B cell (primary cell): ENCODE results near the gene TBX2. TPM values are rescaled to one million over a fixed set of nuclear protein-coding genes. Genes with fewer than 3 reads are reported as not detected.

Source experiments
- ATAC-seq: fragments of 200-7000 bp; cut with Tn5 transposase; one replicate; pipeline ENCODE4 v1.10.0; 2021; ENCODE audit warnings: low read depth, mild to moderate bottlenecking, moderate number of reproducible peaks, moderate library complexity
- CTCF ChIA-PET: fragments of 350-600 bp; sonication (Branson Sonifier 250); formaldehyde crosslinking; loops from one replicate; lab custom pipeline; 2021; ENCODE audit warnings: antibody characterized with exemption, inconsistent platforms; lab: Charles Lee
- POLR2A ChIA-PET: fragments of 350-600 bp; sonication (Branson Sonifier 250); formaldehyde crosslinking; loops from one replicate; lab custom pipeline; 2021; ENCODE audit warnings: antibody characterized with exemption; lab: Charles Lee
- DNase-seq: peaks from one replicate; pipeline ENCODE4 v3.0.0; 2013
- H2AFZ ChIP-seq: 2 replicates; pipeline ENCODE4 v1.6.1; 2012; ENCODE audit warnings: mild to moderate bottlenecking, low read depth, low read length; ENCODE audit not compliant: insufficient read depth, poor library complexity, severe bottlenecking
- H3K27ac ChIP-seq, 2 donors: 1 replicate in 1 of 2; 2 replicates in 1 of 2; pipeline ENCODE4 v1.5.1; 2012 to 2013; ENCODE audit warnings: low read length in 2 of 2, mild to moderate bottlenecking in 2 of 2, moderate library complexity in 1 of 2
- H3K27me3 ChIP-seq, 4 experiments: fragments of 200-600 bp in 1 of 4; sonication (generic) in 1 of 4; replicated peaks in 1 of 4; 1 replicate in 2 of 4; 2 replicates in 2 of 4; pipeline versions ENCODE4 v1.6.1 to v1.7.0; 2013 to 2016; ENCODE audit warnings: low read length in 3 of 4, mild to moderate bottlenecking in 2 of 4, mixed read lengths in 1 of 4, moderate library complexity in 1 of 4; ENCODE audit not compliant: insufficient read depth in 4 of 4, control insufficient read depth in 3 of 4; ENCODE audit errors: control extremely low read depth in 1 of 4
- H3K36me3 ChIP-seq, 2 experiments: replicated peaks in 1 of 2; 1 replicate in 1 of 2; 2 replicates in 1 of 2; pipeline versions ENCODE4 v1.6.1 to v1.7.1; 2013; ENCODE audit warnings: low read length in 1 of 2; ENCODE audit not compliant: insufficient read depth in 2 of 2, control insufficient read depth in 1 of 2; ENCODE audit errors: control extremely low read depth in 1 of 2, extremely low read depth in 1 of 2
- H3K4me1 ChIP-seq, 2 donors: fragments of 200-600 bp in 1 of 2; sonication (generic) in 1 of 2; 1 replicate in 1 of 2; 2 replicates in 1 of 2; pipeline versions ENCODE4 v1.5.1 to v1.6.1; 2013 to 2017; ENCODE audit warnings: low read length in 2 of 2; ENCODE audit not compliant: control insufficient read depth in 2 of 2, insufficient read depth in 2 of 2
- H3K4me2 ChIP-seq: replicated peaks from 2 replicates; pipeline ENCODE3; 2012; ENCODE audit warnings: mild to moderate bottlenecking, low read depth, low read length; ENCODE audit not compliant: poor library complexity, severe bottlenecking
- H3K4me3 ChIP-seq, 5 experiments: fragments of 200-600 bp in 1 of 5; sonication (generic) in 1 of 5; 1 replicate in 3 of 5; 2 replicates in 2 of 5; pipeline versions ENCODE4 v1.5.1 to v1.7.0; 2011 to 2016; ENCODE audit warnings: low read length in 4 of 5, mild to moderate bottlenecking in 4 of 5, low read depth in 2 of 5, control low read depth in 1 of 5, moderate library complexity in 1 of 5; ENCODE audit not compliant: insufficient read depth in 1 of 5; ENCODE audit errors: control extremely low read depth in 1 of 5, extremely low read depth in 1 of 5
- H3K79me2 ChIP-seq: fragments of 200-600 bp; sonication (generic); one replicate; pipeline ENCODE4 v1.6.0; 2016; ENCODE audit warnings: low read length; ENCODE audit not compliant: control insufficient read depth, insufficient read depth
- H3K9ac ChIP-seq: fragments of 200-600 bp; sonication (generic); 2 replicates; pipeline ENCODE4 v1.6.1; 2017; ENCODE audit warnings: mild to moderate bottlenecking, low read length, moderate library complexity
- H3K9me3 ChIP-seq, 3 donors: one replicate each; pipeline versions ENCODE4 v1.6.1 to v1.7.1; 2013; ENCODE audit warnings: low read length in 2 of 3; ENCODE audit not compliant: control insufficient read depth in 2 of 3, insufficient read depth in 1 of 3; ENCODE audit errors: control extremely low read depth in 1 of 3
- H4K20me1 ChIP-seq: 2 replicates; pipeline ENCODE4 v1.6.0; 2012; ENCODE audit warnings: mild to moderate bottlenecking, low read length; ENCODE audit not compliant: insufficient read depth, control insufficient read depth, poor library complexity, severe bottlenecking
- H3K27ac Mint-ChIP-seq: one replicate; pipeline ENCODE4 v1.8.0; 2021; ENCODE audit warnings: mixed read lengths
- H3K27me3 Mint-ChIP-seq: one replicate; pipeline ENCODE4 v1.8.0; 2021; ENCODE audit warnings: mixed read lengths
- H3K4me1 Mint-ChIP-seq: one replicate; pipeline ENCODE4 v1.8.0; 2021; ENCODE audit warnings: mixed read lengths
- H3K4me3 Mint-ChIP-seq: one replicate; pipeline ENCODE4 v1.8.0; 2021; ENCODE audit warnings: mixed read lengths
- H3K9me3 Mint-ChIP-seq: one replicate; pipeline ENCODE4 v1.8.0; 2022; ENCODE audit warnings: mixed read lengths; ENCODE audit not compliant: insufficient read depth
- EZH2 ChIP-seq: IDR thresholded peaks from 2 replicates; pipeline ENCODE4 v1.6.1; 2012; ENCODE audit warnings: borderline replicate concordance, low read depth, mild to moderate bottlenecking, moderate library complexity, low read length; ENCODE audit not compliant: insufficient read depth, poor library complexity, severe bottlenecking
- WGBS: methylation state at CpG from one replicate; pipeline ENCODE4 v1.1.5; 2013; ENCODE audit warnings: missing lambda C conversion rate; ENCODE audit not compliant: insufficient coverage; 5-methylcytosine and 5-hydroxymethylcytosine counted together
- intact Hi-C: fragments of 100-400 bp; cut with micrococcal nuclease; formaldehyde crosslinking; loops from one replicate; pipeline ENCODE4 v1.10.0; 2022
- polyA plus RNA-seq: library from polyadenylated mRNA; depleted of rRNA; stranded (reverse); fragments of >200 nt; gene quantifications from 2 replicates; pipeline ENCODE4 v1.2.3, GENCODE V29; 2012
- total RNA-seq, 2 donors: library from RNA; stranded (reverse); fragments of 120-200 nt in 1 of 2; gene quantifications; 1 replicate in 1 of 2; 2 replicates in 1 of 2; pipeline versions ENCODE4 v1.2.3 to v1.2.4, GENCODE V29; 2013 to 2022
- TF ChIP-seq, protein P1 (sequence below): fragments of 200-600 bp; IDR thresholded peaks from one replicate; pipeline ENCODE4 v1.8.0; 2022; ENCODE audit warnings: antibody characterized with exemption, mild to moderate bottlenecking

TBX2 gene
- total and polyA plus RNA-seq, 2 donors (not counting 1 experiment from before 2014, with no cell fraction given) = not detected

DNA sequence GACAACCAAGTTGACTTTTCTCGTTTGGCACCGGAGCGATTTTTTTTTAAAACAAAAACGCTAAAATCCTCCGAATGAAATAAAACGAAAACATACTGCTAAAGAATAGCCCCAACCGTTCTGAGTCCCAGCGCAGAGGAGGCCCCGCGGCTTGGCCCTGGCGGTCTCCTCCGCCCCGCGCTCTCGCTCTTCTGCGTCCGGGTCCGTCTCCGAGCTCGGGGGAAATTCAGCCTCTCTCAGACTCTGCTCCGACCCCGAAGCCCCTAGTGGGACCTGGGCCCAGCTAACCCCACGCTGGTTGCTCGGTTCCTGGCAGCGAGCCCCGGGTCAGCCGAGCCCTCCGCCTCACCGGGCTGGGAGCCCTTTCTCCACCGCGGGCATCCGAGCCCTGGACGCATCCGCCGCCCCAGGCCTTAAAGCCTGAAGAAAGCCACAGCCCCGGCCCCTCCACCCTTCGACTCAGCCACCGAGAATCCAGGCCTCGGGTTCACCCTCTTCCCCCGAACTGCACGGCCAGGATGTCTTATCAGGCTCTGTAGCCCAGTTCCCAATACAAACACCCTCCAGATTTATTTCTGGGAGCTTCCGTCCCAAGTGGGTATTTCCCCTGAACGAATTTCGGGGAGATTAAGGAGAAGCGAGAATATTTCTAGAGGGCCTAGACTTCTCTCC is 1.2 kb downstream of the TBX2 start:
- H3K79me2 ChIP-seq = no peaks in the 10 kb centered on the region
- peak overlapping the region in 3 of 5 experiments; percentile 29 to 43 (median 29) for H3K4me3 ChIP-seq
- 6% methylated on average over 43 of the region's 45 CpGs for WGBS
- ChIA-PET POLR2A (no interaction called here), CTCF (interaction anchor here (2.3 kb wide), 1 partner anchor 8 kb away, joined by 6 read pairs; no protein-coding TSS in a partner anchor)
- peak overlapping the region; percentile 77 for H3K4me2 ChIP-seq
- Mint-ChIP-seq H3K9me3 (no peaks in the 10 kb centered on the region), H3K4me3 (peak overlapping the region; percentile 72), H3K27me3 (peaks cover 46% of the 10 kb centered on the region), H3K27ac (peak overlapping the region; percentile 50), H3K4me1 (peaks cover 44% of the 10 kb centered on the region)
- peaks cover 0 to 90% (median 62%) of the 10 kb centered on the region in 4 experiments for H3K27me3 ChIP-seq
- TF ChIP-seq, protein P1, sequence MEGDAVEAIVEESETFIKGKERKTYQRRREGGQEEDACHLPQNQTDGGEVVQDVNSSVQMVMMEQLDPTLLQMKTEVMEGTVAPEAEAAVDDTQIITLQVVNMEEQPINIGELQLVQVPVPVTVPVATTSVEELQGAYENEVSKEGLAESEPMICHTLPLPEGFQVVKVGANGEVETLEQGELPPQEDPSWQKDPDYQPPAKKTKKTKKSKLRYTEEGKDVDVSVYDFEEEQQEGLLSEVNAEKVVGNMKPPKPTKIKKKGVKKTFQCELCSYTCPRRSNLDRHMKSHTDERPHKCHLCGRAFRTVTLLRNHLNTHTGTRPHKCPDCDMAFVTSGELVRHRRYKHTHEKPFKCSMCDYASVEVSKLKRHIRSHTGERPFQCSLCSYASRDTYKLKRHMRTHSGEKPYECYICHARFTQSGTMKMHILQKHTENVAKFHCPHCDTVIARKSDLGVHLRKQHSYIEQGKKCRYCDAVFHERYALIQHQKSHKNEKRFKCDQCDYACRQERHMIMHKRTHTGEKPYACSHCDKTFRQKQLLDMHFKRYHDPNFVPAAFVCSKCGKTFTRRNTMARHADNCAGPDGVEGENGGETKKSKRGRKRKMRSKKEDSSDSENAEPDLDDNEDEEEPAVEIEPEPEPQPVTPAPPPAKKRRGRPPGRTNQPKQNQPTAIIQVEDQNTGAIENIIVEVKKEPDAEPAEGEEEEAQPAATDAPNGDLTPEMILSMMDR = no peak
- peak; percentile 70 for TF ChIP-seq EZH2
- peaks cover 79 to 89% of the 10 kb centered on the region in 2 donors for H3K4me1 ChIP-seq
- H4K20me1 ChIP-seq = peaks cover 11% of the 10 kb centered on the region
- peaks cover 0 to 64% (median 2%) of the 10 kb centered on the region in 3 donors for H3K9me3 ChIP-seq
- ATAC-seq = no peak
- DNase-seq = peak; percentile 60
- no peak overlapping the region for H3K27ac ChIP-seq
- H3K36me3 ChIP-seq = no peaks in the 10 kb centered on the region
- intact Hi-C loops = no loop called here
- no peak overlapping the region for H2AFZ ChIP-seq
- peak overlapping the region; percentile 32 for H3K9ac ChIP-seq

DNA sequence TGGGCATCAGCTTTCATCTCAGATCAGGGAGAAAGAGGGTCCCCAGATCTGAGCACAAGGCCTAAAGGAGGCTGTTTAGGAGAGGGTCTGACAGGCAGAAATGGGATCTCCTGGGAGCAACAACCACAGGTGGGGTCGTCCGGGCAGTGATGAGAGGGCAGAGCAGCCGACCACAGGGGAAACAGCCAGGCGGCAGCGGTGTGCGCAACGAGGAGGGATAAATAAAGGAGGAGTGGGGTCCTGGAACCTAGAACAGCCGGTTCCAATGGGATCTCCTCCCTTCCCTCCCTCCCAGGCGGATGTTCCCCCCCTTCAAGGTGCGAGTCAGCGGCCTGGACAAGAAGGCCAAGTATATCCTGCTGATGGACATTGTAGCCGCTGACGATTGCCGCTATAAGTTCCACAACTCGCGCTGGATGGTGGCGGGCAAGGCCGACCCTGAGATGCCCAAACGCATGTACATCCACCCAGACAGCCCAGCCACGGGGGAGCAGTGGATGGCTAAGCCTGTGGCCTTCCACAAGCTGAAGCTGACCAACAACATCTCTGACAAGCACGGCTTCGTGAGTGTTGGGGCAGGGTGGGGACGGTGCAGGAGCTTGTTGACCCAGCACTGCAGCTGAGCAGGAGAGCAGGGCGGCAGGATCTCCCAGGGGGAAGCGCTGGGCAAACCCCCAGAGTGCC is 1.9 kb downstream of the TBX2 start:
- ChIA-PET CTCF (interaction anchor here (1.0 to 2.3 kb wide), 2 partner anchors 8 to 16 kb away, joined by 3 to 6 read pairs; no protein-coding TSS in a partner anchor), POLR2A (no interaction called here)
- TF ChIP-seq, protein P1 = no peak
- TF ChIP-seq EZH2 = peak; percentile 25
- Histone ChIP-seq H3K9me3 (peaks cover 0 to 63% (median 2%) of the 10 kb centered on the region in 3 donors), H2AFZ (no peak overlapping the region), H3K27me3 (peaks cover 0 to 90% (median 66%) of the 10 kb centered on the region in 4 experiments), H3K36me3 (no peaks in the 10 kb centered on the region), H3K4me3 (no peak overlapping the region), H4K20me1 (peaks cover 11% of the 10 kb centered on the region), H3K27ac (no peak overlapping the region), H3K4me2 (peak overlapping the region; percentile 77), H3K79me2 (no peaks in the 10 kb centered on the region), H3K4me1 (peaks cover 74 to 85% of the 10 kb centered on the region in 2 donors), H3K9ac (no peak overlapping the region)
- H3K4me3 Mint-ChIP-seq = peak overlapping the region; percentile 72
- ATAC-seq = no peak
- peaks cover 46% of the 10 kb centered on the region for H3K4me1 Mint-ChIP-seq
- H3K27me3 Mint-ChIP-seq = peaks cover 52% of the 10 kb centered on the region
- intact Hi-C loops = loop anchor here (2.0 kb wide), 1 partner anchor 51 kb away; the partner anchor contains the start of gene TBX4
- H3K27ac Mint-ChIP-seq = peak overlapping the region; percentile 50
- WGBS = 14% methylated on average over 21 of the region's 25 CpGs
- H3K9me3 Mint-ChIP-seq = no peaks in the 10 kb centered on the region
- peak; percentile 51 for DNase-seq
